GM12872 (cell line): ENCODE data around the gene MARS1.

Experiments used
- CTCF ChIP-seq: IDR thresholded peaks from 3 replicates; pipeline ENCODE4 v1.5.1; 2011; ENCODE audit warnings: low read depth, mild to moderate bottlenecking, low read length, moderate library complexity; ENCODE audit not compliant: insufficient read depth

MARS1 gene

GRCh38 chr12:57481671-57482070 lies 6.2 kb upstream of the MARS1 start:
- no peak for TF ChIP-seq CTCF

- no peak for TF ChIP-seq CTCF
Observed at GRCh38 chr12:57483466-57483865, 4.4 kb upstream of the MARS1 start.

- no peak for TF ChIP-seq CTCF
Observed at GRCh38 chr12:57485695-57486094, 2.2 kb upstream of the MARS1 start.

- no peak for TF ChIP-seq CTCF
Observed at GRCh38 chr12:57487055-57487596, 742 bp upstream of the MARS1 start.

- TF ChIP-seq CTCF: no peak
Observed at GRCh38 chr12:57488402-57489156, 711 bp downstream of the MARS1 start.

GRCh38 chr12:57489157-57489641 lies 1.3 kb downstream of the MARS1 start:
- TF ChIP-seq CTCF: no peak

- TF ChIP-seq CTCF: no peak
Observed at GRCh38 chr12:57490126-57490525, 2.3 kb downstream of the MARS1 start.
